H1 (cell line): Measurements from ENCODE around the gene LGALS12. TPM values are rescaled to one million over a fixed set of nuclear protein-coding genes. Genes with fewer than 3 reads are reported as not detected.

Source experiments
- CBX8 ChIP-seq: fragments of 300-800, 300-1000 bp; sonication (generic); IDR thresholded peaks from 2 replicates; pipeline ENCODE4 v1.7.1; 2016; ENCODE audit warnings: low read depth, low read length, borderline replicate concordance
- GABPA ChIP-seq: IDR thresholded peaks from 2 replicates; pipeline ENCODE4 v1.6.1; 2011; ENCODE audit warnings: mild to moderate bottlenecking, low read length, moderate library complexity, borderline replicate concordance; ENCODE audit not compliant: insufficient read depth
- HDAC2 ChIP-seq, 2 experiments: fragments of 300-600 bp in 1 of 2; sonication (generic) in 1 of 2; IDR thresholded peaks; 2 replicates each; pipeline ENCODE4 v1.6.1; 2011 to 2012; ENCODE audit warnings: low read depth in 2 of 2, low read length in 2 of 2, mild to moderate bottlenecking in 2 of 2, moderate library complexity in 2 of 2, borderline replicate concordance in 1 of 2, inconsistent platforms in 1 of 2
- NRF1 ChIP-seq: IDR thresholded peaks from 2 replicates; pipeline ENCODE4 v1.6.1; 2011; ENCODE audit warnings: mild to moderate bottlenecking, low read depth, low read length, improper control_type of control experiment
- RFX5 ChIP-seq: IDR thresholded peaks from 2 replicates; pipeline ENCODE4 v1.6.1; 2011; ENCODE audit warnings: low read depth, low read length, improper control_type of control experiment, borderline replicate concordance
- SIRT6 ChIP-seq: IDR thresholded peaks from one replicate; pipeline ENCODE4 v1.7.1; 2012; ENCODE audit warnings: low read length, inconsistent platforms
- TAF7 ChIP-seq: optimal IDR thresholded peaks from 2 replicates; pipeline ENCODE3; 2011; ENCODE audit warnings: low read depth, mild to moderate bottlenecking, inconsistent platforms, low read length, moderate library complexity, borderline replicate concordance
- polyA plus RNA-seq, 7 experiments: library from polyadenylated mRNA; depleted of rRNA in 3 of 7; stranded (reverse) in 5 of 7; unstranded in 2 of 7; fragments of >200 nt in 5 of 7; fragments of 200-250 nt in 2 of 7; gene quantifications; 1 replicate in 5 of 7; 2 replicates in 1 of 7; 4 replicates in 1 of 7; pipeline versions ENCODE4 v1.2.1 to v1.2.3, GENCODE V29; 2011 to 2013; ENCODE audit warnings: missing spikeins in 2 of 7, mixed read lengths in 2 of 7
- total RNA-seq: library from RNA; stranded (reverse); fragmentation: NEBNext Ultra II Directional; extraction: Animal tissue kit (Norgen Biotek cat#: 25700); gene quantifications from 2 replicates; pipeline ENCODE4 v1.2.1, GENCODE V29; 2021

The LGALS12 gene
- total and polyA plus RNA-seq, 2 of the 8 experiments (the other 6 are each of a cell fraction or from before 2014, with no cell fraction given) = 1.6 to 2.9 TPM

DNA sequence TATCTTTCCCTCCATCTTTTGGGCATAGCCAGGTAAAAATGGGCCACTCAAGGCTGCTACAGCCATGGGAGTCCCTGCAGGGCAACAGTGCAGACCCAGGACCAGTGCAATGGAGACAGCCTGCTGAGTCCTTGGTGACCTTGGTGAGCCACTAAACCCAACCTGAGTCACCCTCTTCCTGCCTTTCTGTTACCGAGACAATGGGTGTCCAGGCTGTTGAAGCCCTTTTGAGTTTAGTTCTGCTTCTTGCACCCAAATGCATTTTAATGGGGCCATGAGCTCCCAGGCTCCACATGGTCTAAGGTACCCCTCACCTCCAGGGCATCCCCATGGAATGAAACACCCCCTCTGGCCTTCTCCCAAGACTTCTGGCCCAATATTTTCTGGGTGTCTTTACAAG, 29.9 kb downstream of the LGALS12 start (continued):
- TF ChIP-seq NRF1 (no peak), HDAC2 (IDR thresholded peaks at IDR 0.05; ENCODE audit: borderline replicate concordance in 1 of 2, low read depth in 2 of 2, low read length in 2 of 2) (no peak), RFX5 (no peak), SIRT6 (no peak), TAF7 (no peak), GABPA (no peak), CBX8 (no peak)
